ENCODE data around the gene SLC46A3. TPM values are rescaled to one million over a fixed set of nuclear protein-coding genes. Genes with fewer than 3 reads are reported as not detected.
A peak's percentile ranks its signal among the peaks of the same experiment; 100 is the strongest.

Gene SLC46A3
- total and polyA plus RNA-seq, 8 donors: 3.3 to 9.0 (median 6.0) TPM

- DNase-seq: no peak
- 42 to 51% methylated on average over 5 of the region's 5 CpGs for WGBS, 2 donors
- ATAC-seq: no peak
Measured at GRCh38 chr13:28750187-28751045, 31.6 kb upstream of the SLC46A3 start.

GRCh38 chr13:28747851-28748250, 29.1 kb upstream of the SLC46A3 start:
- Histone ChIP-seq H3K27ac (no peak overlapping the region), H3K4me3 (no peak overlapping the region), H3K27me3 (no peaks in the 10 kb centered on the region), H3K9me3 (no peaks in the 10 kb centered on the region), H3K36me3 (no peaks in the 10 kb centered on the region), H3K4me1 (no peaks in the 10 kb centered on the region)
- DNase-seq (no peak), FAIRE-seq (no peak), ATAC-seq (no peak)
- TF ChIP-seq CTCF (IDR thresholded peaks at IDR 0.05): no peak
- intact Hi-C loops (cut with DNase I): no loop called here
- WGBS, 2 donors: 78 to 100% methylated on average over 1 of the region's 1 CpG

More at GRCh38 chr13:28750187-28751045, 31.6 kb upstream of the SLC46A3 start:
- Histone ChIP-seq H3K36me3 (no peaks in the 10 kb centered on the region), H3K9me3 (no peaks in the 10 kb centered on the region), H3K4me3 (no peak overlapping the region), H3K27me3 (no peaks in the 10 kb centered on the region), H3K27ac (no peak overlapping the region), H3K4me1 (no peaks in the 10 kb centered on the region)
- no peak for TF ChIP-seq CTCF (IDR thresholded peaks at IDR 0.05)
- intact Hi-C loops (cut with DNase I): no loop called here
- FAIRE-seq: no peak

- no peak for DNase-seq
- ATAC-seq: no peak
- Histone ChIP-seq H3K27me3 (no peaks in the 10 kb centered on the region), H3K27ac (no peak overlapping the region), H3K4me1 (no peaks in the 10 kb centered on the region), H3K36me3 (no peaks in the 10 kb centered on the region), H3K9me3 (no peaks in the 10 kb centered on the region), H3K4me3 (no peak overlapping the region)
- intact Hi-C loops (cut with DNase I): no loop called here
- no peak for FAIRE-seq
- no peak for TF ChIP-seq CTCF (IDR thresholded peaks at IDR 0.05)
- WGBS, 2 donors: 56 to 66% methylated on average over 4 of the region's 4 CpGs
Measured at GRCh38 chr13:28746287-28746612, 27.5 kb upstream of the SLC46A3 start.

- peak in 2 of 4 donors; percentile 33 to 67 for ATAC-seq
- H3K9me3 ChIP-seq: no peaks in the 10 kb centered on the region
- no peaks in the 10 kb centered on the region for H3K36me3 ChIP-seq
- WGBS, 2 donors: 53 to 71% methylated on average over 6 of the region's 6 CpGs
- no peaks in the 10 kb centered on the region for H3K4me1 ChIP-seq
- no peaks in the 10 kb centered on the region for H3K27me3 ChIP-seq
- intact Hi-C loops (cut with DNase I): no loop called here
- no peak for FAIRE-seq
- TF ChIP-seq CTCF (IDR thresholded peaks at IDR 0.05): no peak
- peak overlapping the region in 2 of 4 donors; percentile 3 to 15 for H3K27ac ChIP-seq
- DNase-seq: no peak
- no peak overlapping the region for H3K4me3 ChIP-seq
Measured at GRCh38 chr13:28744656-28745055, 25.9 kb upstream of the SLC46A3 start.

- Histone ChIP-seq H3K36me3 (no peaks in the 10 kb centered on the region), H3K4me3 (no peak overlapping the region), H3K27ac (peak overlapping the region in 2 of 4 donors; percentile 3 to 15), H3K9me3 (no peaks in the 10 kb centered on the region), H3K27me3 (no peaks in the 10 kb centered on the region), H3K4me1 (no peaks in the 10 kb centered on the region)
- FAIRE-seq (no peak), DNase-seq (no peak), ATAC-seq (peak in 2 of 4 donors; percentile 67 to 68)
- intact Hi-C loops (cut with DNase I): no loop called here
- 70 to 71% methylated on average over 6 of the region's 6 CpGs for WGBS, 2 donors
- no peak for TF ChIP-seq CTCF (IDR thresholded peaks at IDR 0.05)
Measured at GRCh38 chr13:28744091-28744536, 25.3 kb upstream of the SLC46A3 start.
